Stimulated activated CD4-positive, alpha-beta T cell treated with anti-CD3 and anti-CD28 coated beads, Interleukin-4, amount 100 ng/mL, for 24 hours (primary cell): ENCODE results near the gene TTC16.

Experiments
- DNase-seq: peaks from one replicate; pipeline ENCODE4 v3.0.0-alpha.2; 2020

The TTC16 gene

GRCh38 chr9:127722055-127722745, 6.3 kb downstream of the TTC16 start:
- no peak for DNase-seq

- DNase-seq: no peak
Observed at GRCh38 chr9:127723013-127723412, 7.1 kb downstream of the TTC16 start.

- DNase-seq: no peak
Observed at GRCh38 chr9:127723444-127723843, 7.6 kb downstream of the TTC16 start.

GRCh38 chr9:127724012-127724411, 8.1 kb downstream of the TTC16 start:
- no peak for DNase-seq

- DNase-seq: no peak
Observed at GRCh38 chr9:127726871-127727270, 11.0 kb downstream of the TTC16 start.

GRCh38 chr9:127728808-127729207, 12.9 kb downstream of the TTC16 start:
- DNase-seq: no peak

GRCh38 chr9:127729522-127730256, 13.8 kb downstream of the TTC16 start:
- no peak for DNase-seq

GRCh38 chr9:127730262-127730661, 14.4 kb downstream of the TTC16 start:
- no peak for DNase-seq

GRCh38 chr9:127730799-127731410, 15.0 kb downstream of the TTC16 start:
- no peak for DNase-seq

- no peak for DNase-seq
Observed at GRCh38 chr9:127731938-127732337, 16.1 kb downstream of the TTC16 start.

- no peak for DNase-seq
Observed at GRCh38 chr9:127732444-127732843, 16.6 kb downstream of the TTC16 start.

- DNase-seq: no peak
Observed at GRCh38 chr9:127733614-127734013, 17.7 kb downstream of the TTC16 start.

GRCh38 chr9:127734247-127734746, 18.4 kb downstream of the TTC16 start:
- no peak for DNase-seq

- DNase-seq: peak; percentile 99
Observed at GRCh38 chr9:127734747-127735529, 19.1 kb downstream of the TTC16 start, which contains the start of gene TOR2A. TOR2A (minus strand) TSS chr9:127735294; CDS start chr9:127735270, 24 bp downstream.

- DNase-seq: no peak
Observed at GRCh38 chr9:127735530-127736185, 19.8 kb downstream of the TTC16 start.

- DNase-seq: no peak
Observed at GRCh38 chr9:127738666-127739065, 22.8 kb downstream of the TTC16 start.

GRCh38 chr9:127739614-127740330, 23.9 kb downstream of the TTC16 start:
- DNase-seq: no peak

GRCh38 chr9:127741831-127742434, 26.1 kb downstream of the TTC16 start:
- DNase-seq: no peak

- no peak for DNase-seq
Observed at GRCh38 chr9:127742435-127743088, 26.7 kb downstream of the TTC16 start.

- DNase-seq: no peak
Observed at GRCh38 chr9:127744398-127745110, 28.7 kb downstream of the TTC16 start.
